Activated T-helper 1 cell treated with anti-CD3 and anti-CD28 coated beads, Interleukin-12 subunit alpha, Interleukin-12 subunit beta, Interleukin-2, Interleukin-4 antibody, amounts not matched to agents 30 ng/mL and 10 ng/mL and 1 ng/mL, durations not matched to agents 14 hours and 24 hours and 36 hours (primary cell): ENCODE results near the gene AMIGO2. TPM values are rescaled to one million over a fixed set of nuclear protein-coding genes. Genes with fewer than 3 reads are reported as not detected.
"Not testable (repeated sequence)": the region's sequence is repeated elsewhere in the genome, so short reads cannot be mapped to it uniquely, and the experiment has no call there.

ENCODE experiments used
- DNase-seq: peaks from one replicate; pipeline ENCODE4 v3.0.0; 2021; ENCODE audit warnings: low spot score
- H3K27ac Mint-ChIP-seq: one replicate; pipeline ENCODE4 v1.8.0; 2021; ENCODE audit warnings: mild to moderate bottlenecking, mixed read lengths
- H3K27me3 Mint-ChIP-seq: one replicate; pipeline ENCODE4 v1.8.0; 2022; ENCODE audit warnings: mild to moderate bottlenecking, moderate library complexity, mixed read lengths; ENCODE audit not compliant: insufficient read depth
- H3K36me3 Mint-ChIP-seq: one replicate; pipeline ENCODE4 v1.8.0; 2021; ENCODE audit warnings: low read depth, mixed read lengths
- H3K4me1 Mint-ChIP-seq: one replicate; pipeline ENCODE4 v1.8.0; 2021; ENCODE audit warnings: low read depth, mixed read lengths
- H3K4me3 Mint-ChIP-seq: one replicate; pipeline ENCODE4 v1.8.0; 2021; ENCODE audit warnings: mild to moderate bottlenecking, moderate library complexity, mixed read lengths
- H3K9me3 Mint-ChIP-seq: one replicate; pipeline ENCODE4 v1.8.0; 2021; ENCODE audit warnings: mixed read lengths
- intact Hi-C: fragments of 100-400 bp; cut with micrococcal nuclease; formaldehyde crosslinking; loops from one replicate; pipeline ENCODE4 v1.15.1; 2024
- total RNA-seq: library from RNA; stranded (reverse); gene quantifications from 2 replicates; pipeline ENCODE4 v1.2.3, GENCODE V29; 2022

Gene AMIGO2
- 11.6 and 12.5 TPM in 2 replicates for total RNA-seq

GRCh38 chr12:47079468-47079980 is at the start of gene AMIGO2, which contains the start of gene PCED1B:
Gene AMIGO2 (minus strand): TSS chr12:47079959. CDS start chr12:47079002, 957 bp downstream.
Gene PCED1B (plus strand): TSS chr12:47079621. CDS start chr12:47235064, 155,443 bp downstream.
- no peaks in the 10 kb centered on the region for H3K27me3 Mint-ChIP-seq
- intact Hi-C loops = loop anchor here (1.0 to 5.0 kb wide), 5 partner anchors 8 to 1087 kb away; partner anchors contain the start of gene SCAF11
- peaks cover 26% of the 10 kb centered on the region for H3K36me3 Mint-ChIP-seq
- peak within 1 kb of the TSS; percentile 97 for H3K27ac Mint-ChIP-seq
- DNase-seq = peak; percentile 63
- peak within 1 kb of the TSS; percentile 97 for H3K4me3 Mint-ChIP-seq
- no peaks in the 10 kb centered on the region for H3K9me3 Mint-ChIP-seq
- H3K4me1 Mint-ChIP-seq = peaks cover 81% of the 10 kb centered on the region

GRCh38 chr12:47126246-47126645 is 46.5 kb upstream of the AMIGO2 start:
- Mint-ChIP-seq H3K27ac (no peak overlapping the region), H3K9me3 (no peaks in the 10 kb centered on the region), H3K4me3 (no peak overlapping the region), H3K27me3 (no peaks in the 10 kb centered on the region), H3K4me1 (peaks cover 2% of the 10 kb centered on the region), H3K36me3 (peaks cover 20% of the 10 kb centered on the region)
- no peak for DNase-seq
- intact Hi-C loops = no loop called here

- Mint-ChIP-seq H3K27ac (no peak overlapping the region), H3K36me3 (peaks cover 18% of the 10 kb centered on the region), H3K9me3 (no peaks in the 10 kb centered on the region), H3K4me3 (no peak overlapping the region), H3K4me1 (peaks cover 10% of the 10 kb centered on the region), H3K27me3 (no peaks in the 10 kb centered on the region)
- intact Hi-C loops = no loop called here
- DNase-seq = no peak
Observed at GRCh38 chr12:47124451-47124850, 44.7 kb upstream of the AMIGO2 start.

- Mint-ChIP-seq H3K4me1 (peaks cover 10% of the 10 kb centered on the region), H3K9me3 (no peaks in the 10 kb centered on the region), H3K4me3 (no peak overlapping the region), H3K27me3 (no peaks in the 10 kb centered on the region), H3K36me3 (peaks cover 20% of the 10 kb centered on the region), H3K27ac (no peak overlapping the region)
- no peak for DNase-seq
- intact Hi-C loops = no loop called here
Observed at GRCh38 chr12:47123730-47124129, 44.0 kb upstream of the AMIGO2 start.

GRCh38 chr12:47122602-47123001 is 42.8 kb upstream of the AMIGO2 start:
- no peak overlapping the region for H3K27ac Mint-ChIP-seq
- H3K36me3 Mint-ChIP-seq = peaks cover 20% of the 10 kb centered on the region
- no peak overlapping the region for H3K4me3 Mint-ChIP-seq
- no peaks in the 10 kb centered on the region for H3K27me3 Mint-ChIP-seq
- H3K9me3 Mint-ChIP-seq = no peaks in the 10 kb centered on the region
- H3K4me1 Mint-ChIP-seq = peaks cover 10% of the 10 kb centered on the region
- DNase-seq = no peak
- intact Hi-C loops = no loop called here

GRCh38 chr12:47121146-47121545 is 41.4 kb upstream of the AMIGO2 start:
- no peak for DNase-seq
- peak overlapping the region; percentile 46 for H3K27ac Mint-ChIP-seq
- H3K4me1 Mint-ChIP-seq = peaks cover 10% of the 10 kb centered on the region
- H3K36me3 Mint-ChIP-seq = peaks cover 17% of the 10 kb centered on the region
- H3K9me3 Mint-ChIP-seq = no peaks in the 10 kb centered on the region
- no peaks in the 10 kb centered on the region for H3K27me3 Mint-ChIP-seq
- no peak overlapping the region for H3K4me3 Mint-ChIP-seq
- intact Hi-C loops = loop anchor here (1.0 to 2.0 kb wide), 3 partner anchors 10 to 276 kb away; no protein-coding TSS in a partner anchor

GRCh38 chr12:47120736-47121135 is 41.0 kb upstream of the AMIGO2 start:
- no peak for DNase-seq
- Mint-ChIP-seq H3K4me3 (no peak overlapping the region), H3K36me3 (peaks cover 17% of the 10 kb centered on the region), H3K27ac (peak overlapping the region; percentile 46), H3K4me1 (peaks cover 10% of the 10 kb centered on the region), H3K9me3 (no peaks in the 10 kb centered on the region), H3K27me3 (no peaks in the 10 kb centered on the region)
- intact Hi-C loops = loop anchor here (1.0 to 2.0 kb wide), 3 partner anchors 9 to 276 kb away; no protein-coding TSS in a partner anchor

- H3K36me3 Mint-ChIP-seq = peaks cover 19% of the 10 kb centered on the region
- DNase-seq, intact Hi-C loops, H3K9me3 Mint-ChIP-seq, H3K27ac Mint-ChIP-seq, H3K27me3 Mint-ChIP-seq, H3K4me3 Mint-ChIP-seq: not testable (repeated sequence)
- peaks cover 16% of the 10 kb centered on the region for H3K4me1 Mint-ChIP-seq
Observed at GRCh38 chr12:47117305-47117704, 37.5 kb upstream of the AMIGO2 start.

- no peak for DNase-seq
- Mint-ChIP-seq H3K9me3 (no peaks in the 10 kb centered on the region), H3K4me1 (peaks cover 26% of the 10 kb centered on the region), H3K4me3 (no peak overlapping the region), H3K27ac (no peak overlapping the region), H3K27me3 (no peaks in the 10 kb centered on the region), H3K36me3 (peaks cover 19% of the 10 kb centered on the region)
- intact Hi-C loops = no loop called here
Observed at GRCh38 chr12:47114481-47114892, 34.7 kb upstream of the AMIGO2 start.

GRCh38 chr12:47112679-47113078 is 32.9 kb upstream of the AMIGO2 start:
- no peak overlapping the region for H3K4me3 Mint-ChIP-seq
- intact Hi-C loops = no loop called here
- peaks cover 26% of the 10 kb centered on the region for H3K4me1 Mint-ChIP-seq
- no peaks in the 10 kb centered on the region for H3K27me3 Mint-ChIP-seq
- peaks cover 26% of the 10 kb centered on the region for H3K36me3 Mint-ChIP-seq
- no peak overlapping the region for H3K27ac Mint-ChIP-seq
- H3K9me3 Mint-ChIP-seq = no peaks in the 10 kb centered on the region
- DNase-seq = no peak

- intact Hi-C loops = loop anchor here (1.0 to 2.0 kb wide), 4 partner anchors 9 to 79 kb away; no protein-coding TSS in a partner anchor
- Mint-ChIP-seq H3K27ac (peak overlapping the region; percentile 83), H3K4me3 (no peak overlapping the region), H3K4me1 (peaks cover 26% of the 10 kb centered on the region), H3K9me3 (no peaks in the 10 kb centered on the region), H3K36me3 (peaks cover 31% of the 10 kb centered on the region), H3K27me3 (no peaks in the 10 kb centered on the region)
- no peak for DNase-seq
Observed at GRCh38 chr12:47111854-47112253, 32.1 kb upstream of the AMIGO2 start.

GRCh38 chr12:47111392-47111778 is 31.6 kb upstream of the AMIGO2 start:
- intact Hi-C loops = loop anchor here (1.0 to 2.0 kb wide), 4 partner anchors 10 to 79 kb away; no protein-coding TSS in a partner anchor
- Mint-ChIP-seq H3K4me3 (no peak overlapping the region), H3K4me1 (peaks cover 26% of the 10 kb centered on the region), H3K27ac (peak overlapping the region; percentile 83), H3K27me3 (no peaks in the 10 kb centered on the region), H3K9me3 (no peaks in the 10 kb centered on the region), H3K36me3 (peaks cover 34% of the 10 kb centered on the region)
- DNase-seq = no peak

GRCh38 chr12:47110718-47111391 is 31.1 kb upstream of the AMIGO2 start:
- intact Hi-C loops = loop anchor here (1.0 to 2.0 kb wide), 4 partner anchors 10 to 79 kb away; no protein-coding TSS in a partner anchor
- DNase-seq = no peak
- Mint-ChIP-seq H3K27ac (peak overlapping the region; percentile 18), H3K9me3 (no peaks in the 10 kb centered on the region), H3K27me3 (no peaks in the 10 kb centered on the region), H3K4me1 (peaks cover 26% of the 10 kb centered on the region), H3K36me3 (peaks cover 35% of the 10 kb centered on the region), H3K4me3 (no peak overlapping the region)
